CD4-positive, alpha-beta T cell (primary cell): Measurements from ENCODE around the gene SLC22A9. TPM values are rescaled to one million over a fixed set of nuclear protein-coding genes. Genes with fewer than 3 reads are reported as not detected.

Experiments used
- ATAC-seq: fragments of 200-7000 bp; cut with Tn5 transposase; one replicate; pipeline ENCODE4 v1.10.0; 2022; ENCODE audit warnings: mild to moderate bottlenecking; ENCODE audit not compliant: poor library complexity
- CTCF ChIA-PET: fragments of 350-600 bp; sonication (Branson Sonifier 250); formaldehyde crosslinking; loops from one replicate; lab custom pipeline; 2021; ENCODE audit warnings: antibody characterized with exemption, inconsistent platforms; lab: Charles Lee
- POLR2A ChIA-PET: fragments of 350-600 bp; sonication (Branson Sonifier 250); formaldehyde crosslinking; loops from one replicate; lab custom pipeline; 2021; ENCODE audit warnings: antibody characterized with exemption, inconsistent platforms; lab: Charles Lee
- DNase-seq, 14 experiments: peaks; one replicate each; pipeline ENCODE4 v3.0.0-alpha.2; 2013 to 2020; ENCODE audit warnings: mixed read lengths in 2 of 14
- H3K27ac ChIP-seq, 2 donors: one replicate each; pipeline versions ENCODE4 v1.5.1 to v1.7.0; 2013; ENCODE audit warnings: low read length in 2 of 2, low read depth in 1 of 2, mild to moderate bottlenecking in 1 of 2
- H3K27me3 ChIP-seq, 2 experiments: 1 replicate in 1 of 2; 2 replicates in 1 of 2; pipeline versions ENCODE4 v1.6.1 to v1.7.0; 2013; ENCODE audit warnings: low read length in 2 of 2, control low read depth in 1 of 2, mild to moderate bottlenecking in 1 of 2, moderate library complexity in 1 of 2; ENCODE audit not compliant: insufficient read depth in 2 of 2, control insufficient read depth in 1 of 2
- H3K36me3 ChIP-seq: one replicate; pipeline ENCODE4 v1.6.1; 2013; ENCODE audit warnings: low read length, control low read depth; ENCODE audit not compliant: insufficient read depth
- H3K4me1 ChIP-seq: one replicate; pipeline ENCODE4 v1.6.1; 2013; ENCODE audit warnings: low read length, control low read depth; ENCODE audit not compliant: insufficient read depth
- H3K4me3 ChIP-seq: one replicate; pipeline ENCODE4 v1.5.1; 2013; ENCODE audit warnings: mild to moderate bottlenecking, low read length, moderate library complexity
- H3K9me3 ChIP-seq, 2 experiments: 1 replicate in 1 of 2; 2 replicates in 1 of 2; pipeline versions ENCODE4 v1.6.1 to v1.7.0; 2013; ENCODE audit warnings: low read length in 2 of 2, mild to moderate bottlenecking in 2 of 2, control low read depth in 1 of 2, moderate library complexity in 1 of 2; ENCODE audit not compliant: control insufficient read depth in 1 of 2, insufficient read depth in 1 of 2
- H3K27ac Mint-ChIP-seq: one replicate; pipeline ENCODE4 v1.8.0; 2020; ENCODE audit warnings: mixed read lengths
- H3K27me3 Mint-ChIP-seq: one replicate; pipeline ENCODE4 v1.8.0; 2021; ENCODE audit warnings: mixed read lengths
- H3K36me3 Mint-ChIP-seq: one replicate; pipeline ENCODE4 v1.8.0; 2021; ENCODE audit warnings: low read depth, mixed read lengths
- H3K4me1 Mint-ChIP-seq: one replicate; pipeline ENCODE4 v1.8.0; 2021; ENCODE audit warnings: low read depth, mixed read lengths
- H3K4me3 Mint-ChIP-seq: one replicate; pipeline ENCODE4 v1.8.0; 2020; ENCODE audit warnings: mild to moderate bottlenecking, mixed read lengths
- H3K9me3 Mint-ChIP-seq: one replicate; pipeline ENCODE4 v1.8.0; 2020; ENCODE audit warnings: mixed read lengths
- intact Hi-C, 2 experiments: fragments of 100-400 bp; cut with DNase I in 1 of 2; cut with micrococcal nuclease in 1 of 2; formaldehyde crosslinking; loops; one replicate each; pipeline versions ENCODE4 v1.15.1 to v1.9.0; 2023 to 2025; cut with DNase I, micrococcal nuclease
- total RNA-seq, 174 experiments: library from RNA in 2 of 174; stranded (reverse) in 2 of 174; gene quantifications; one replicate each; pipeline ENCODE4 v1.2.3 and lab custom pipeline; 2021 to 2026
- TF ChIP-seq, protein P1 (sequence below): fragments of 200-600 bp; IDR thresholded peaks from one replicate; pipeline ENCODE4 v1.8.0; 2022; ENCODE audit warnings: antibody characterized with exemption, mild to moderate bottlenecking

SLC22A9 gene
- total RNA-seq, 2 experiments from 2014 or later = not detected

DNA sequence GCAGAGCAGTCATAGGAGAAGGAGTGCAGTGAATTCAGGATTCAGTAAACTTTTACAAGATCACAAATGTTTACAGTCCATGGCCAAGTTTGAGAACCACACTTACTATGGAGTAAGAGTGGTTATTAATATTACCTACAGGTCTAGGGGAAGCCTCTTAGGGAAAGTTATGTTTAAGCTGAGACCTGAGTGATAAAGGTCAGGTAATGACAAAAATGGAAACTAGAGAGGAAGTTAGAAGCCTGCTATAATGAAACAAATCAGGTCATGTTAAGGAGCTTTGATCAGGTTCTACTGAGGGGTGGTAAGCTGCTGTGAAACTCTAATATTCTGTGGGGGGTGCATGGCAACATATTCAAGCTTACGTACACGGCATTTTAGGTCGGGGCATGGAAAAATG, 32.5 kb upstream of the SLC22A9 start:
- H3K4me1 Mint-ChIP-seq = no peaks in the 10 kb centered on the region
- CTCF ChIA-PET = no interaction called here

DNA sequence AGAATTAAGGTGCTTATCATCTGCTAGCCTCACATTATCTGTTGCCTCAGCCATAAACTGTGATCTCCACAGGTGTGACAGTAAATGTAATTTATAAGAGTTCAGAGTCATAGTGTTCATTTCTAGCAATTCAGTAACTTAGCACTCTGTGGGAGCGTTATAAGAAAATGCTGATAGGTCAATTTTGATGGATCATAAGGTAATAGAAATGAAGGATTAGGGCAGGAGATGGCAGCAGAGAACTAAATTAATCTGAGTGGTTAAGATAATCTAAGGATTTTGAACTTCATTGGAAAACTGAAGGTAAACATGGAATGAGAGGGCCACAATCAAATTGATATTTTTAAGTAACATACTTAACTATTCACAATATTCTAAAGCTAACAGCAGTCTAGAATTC, 26.5 kb upstream of the SLC22A9 start:
- DNase-seq (no peak), ATAC-seq (no peak)
- Histone ChIP-seq H3K36me3 (no peaks in the 10 kb centered on the region), H3K27ac (no peak overlapping the region), H3K9me3 (no peaks in the 10 kb centered on the region), H3K27me3 (peaks cover 2 to 4% of the 10 kb centered on the region in 2 experiments), H3K4me3 (no peak overlapping the region), H3K4me1 (no peaks in the 10 kb centered on the region)
- H3K4me1 Mint-ChIP-seq = no peaks in the 10 kb centered on the region
- no peak overlapping the region for H3K4me3 Mint-ChIP-seq
- H3K9me3 Mint-ChIP-seq = no peaks in the 10 kb centered on the region
- TF ChIP-seq, protein P1, sequence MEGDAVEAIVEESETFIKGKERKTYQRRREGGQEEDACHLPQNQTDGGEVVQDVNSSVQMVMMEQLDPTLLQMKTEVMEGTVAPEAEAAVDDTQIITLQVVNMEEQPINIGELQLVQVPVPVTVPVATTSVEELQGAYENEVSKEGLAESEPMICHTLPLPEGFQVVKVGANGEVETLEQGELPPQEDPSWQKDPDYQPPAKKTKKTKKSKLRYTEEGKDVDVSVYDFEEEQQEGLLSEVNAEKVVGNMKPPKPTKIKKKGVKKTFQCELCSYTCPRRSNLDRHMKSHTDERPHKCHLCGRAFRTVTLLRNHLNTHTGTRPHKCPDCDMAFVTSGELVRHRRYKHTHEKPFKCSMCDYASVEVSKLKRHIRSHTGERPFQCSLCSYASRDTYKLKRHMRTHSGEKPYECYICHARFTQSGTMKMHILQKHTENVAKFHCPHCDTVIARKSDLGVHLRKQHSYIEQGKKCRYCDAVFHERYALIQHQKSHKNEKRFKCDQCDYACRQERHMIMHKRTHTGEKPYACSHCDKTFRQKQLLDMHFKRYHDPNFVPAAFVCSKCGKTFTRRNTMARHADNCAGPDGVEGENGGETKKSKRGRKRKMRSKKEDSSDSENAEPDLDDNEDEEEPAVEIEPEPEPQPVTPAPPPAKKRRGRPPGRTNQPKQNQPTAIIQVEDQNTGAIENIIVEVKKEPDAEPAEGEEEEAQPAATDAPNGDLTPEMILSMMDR = no peak
- no peak overlapping the region for H3K27ac Mint-ChIP-seq
- ChIA-PET POLR2A (no interaction called here), CTCF (no interaction called here)
- H3K27me3 Mint-ChIP-seq = peaks cover 30% of the 10 kb centered on the region
- intact Hi-C loops = no loop called here
- no peaks in the 10 kb centered on the region for H3K36me3 Mint-ChIP-seq

More for the DNA sequence above, 32.5 kb upstream of the SLC22A9 start:
- no peak overlapping the region for H3K4me3 ChIP-seq
- ATAC-seq = no peak
- H3K9me3 ChIP-seq = peaks cover 0 to 5% of the 10 kb centered on the region in 2 experiments
- H3K27ac ChIP-seq = no peak overlapping the region
- POLR2A ChIA-PET = no interaction called here
- no peaks in the 10 kb centered on the region for H3K4me1 ChIP-seq
- H3K36me3 ChIP-seq = no peaks in the 10 kb centered on the region
- no peaks in the 10 kb centered on the region for H3K36me3 Mint-ChIP-seq
- H3K4me3 Mint-ChIP-seq = no peak overlapping the region
- peaks cover 50% of the 10 kb centered on the region for H3K27me3 Mint-ChIP-seq
- no peak for DNase-seq
- peaks cover 8% of the 10 kb centered on the region for H3K9me3 Mint-ChIP-seq
- peaks cover 2 to 9% of the 10 kb centered on the region in 2 experiments for H3K27me3 ChIP-seq
- no peak overlapping the region for H3K27ac Mint-ChIP-seq
- TF ChIP-seq, protein P1 = no peak
- intact Hi-C loops = no loop called here

DNA sequence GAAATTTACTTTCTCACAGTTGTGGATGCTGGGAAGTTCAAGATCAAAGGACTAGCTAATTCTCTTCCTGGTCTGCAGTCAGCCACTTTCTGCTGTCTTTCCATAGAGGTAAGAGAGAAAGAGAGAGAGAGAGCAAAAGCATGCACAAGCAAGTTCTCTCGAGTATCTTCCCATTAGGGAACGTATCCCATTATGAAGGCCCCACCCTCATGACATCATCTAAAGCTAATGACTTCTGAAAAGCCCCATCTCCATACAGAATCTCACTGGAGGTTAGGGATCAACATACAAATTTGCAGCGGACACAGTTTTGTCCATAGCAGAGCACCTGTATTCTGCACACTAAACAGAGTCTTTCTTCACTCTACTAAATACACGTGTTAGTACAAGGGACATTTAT, 17.4 kb upstream of the SLC22A9 start:
- Mint-ChIP-seq H3K36me3 (no peaks in the 10 kb centered on the region), H3K4me1 (no peaks in the 10 kb centered on the region), H3K27ac (no peak overlapping the region), H3K4me3 (no peak overlapping the region), H3K9me3 (peaks cover 1% of the 10 kb centered on the region), H3K27me3 (peaks cover 41% of the 10 kb centered on the region)
- Histone ChIP-seq H3K36me3 (no peaks in the 10 kb centered on the region), H3K4me1 (no peaks in the 10 kb centered on the region), H3K9me3 (peaks cover 3 to 4% of the 10 kb centered on the region in 2 experiments), H3K27ac (no peak overlapping the region), H3K27me3 (no peaks in the 10 kb centered on the region), H3K4me3 (no peak overlapping the region)
- CTCF ChIA-PET = no interaction called here
- POLR2A ChIA-PET = no interaction called here
- intact Hi-C loops = no loop called here
- no peak for DNase-seq
- no peak for ATAC-seq
- TF ChIP-seq, protein P1 = no peak
